Suprapubic skin (tissue), 4 donors: ENCODE data around the gene PCID2.

Source experiments
- CTCF ChIP-seq, 2 donors: fragments of 200-600 bp in 1 of 2; fragments of 450-650 bp in 1 of 2; sonication (generic) in 1 of 2; IDR thresholded peaks; one replicate each; pipeline ENCODE4 v1.5.1; 2016 to 2019; ENCODE audit warnings: antibody characterized with exemption in 2 of 2, mild to moderate bottlenecking in 1 of 2, moderate library complexity in 1 of 2
- EP300 ChIP-seq: sonication (generic); formaldehyde crosslinking; IDR thresholded peaks from one replicate; pipeline ENCODE4 v1.6.1; 2017; ENCODE audit warnings: antibody characterized with exemption
- POLR2A ChIP-seq, 2 donors: fragments of 450-650 bp; IDR thresholded peaks; one replicate each; pipeline ENCODE4 v1.6.1; 2017; ENCODE audit warnings: antibody characterized with exemption in 2 of 2, mild to moderate bottlenecking in 2 of 2, moderate library complexity in 2 of 2
- POLR2AphosphoS5 ChIP-seq, 3 donors: sonication (generic); formaldehyde crosslinking; IDR thresholded peaks; one replicate each; pipeline ENCODE4 v1.6.1; 2017; ENCODE audit warnings: antibody characterized with exemption in 3 of 3

DNA sequence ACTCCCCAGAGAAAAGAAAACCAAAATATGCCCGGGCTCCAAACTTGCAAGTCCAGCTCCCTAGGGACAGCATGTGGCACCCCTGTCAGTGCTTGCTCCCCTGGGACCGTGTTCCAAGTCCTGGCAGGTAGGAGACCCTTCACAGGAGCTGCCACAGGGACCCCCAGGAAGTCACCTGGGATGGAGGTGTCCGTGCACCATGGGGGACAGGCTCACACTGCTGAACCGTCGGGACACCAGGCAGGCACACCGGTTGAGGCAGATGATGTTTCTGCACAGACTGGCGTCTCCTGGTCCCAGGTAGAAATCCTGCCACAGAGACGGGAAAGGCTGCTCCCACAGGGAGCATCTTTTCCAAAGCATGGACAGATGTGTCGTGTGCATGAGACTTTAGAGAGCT, 61.7 kb downstream of the PCID2 start:
- TF ChIP-seq CTCF (IDR thresholded peaks at IDR 0.05): no peak
- no peak for TF ChIP-seq EP300
- TF ChIP-seq POLR2AphosphoS5 (IDR thresholded peaks at IDR 0.05): no peak
- no peak for TF ChIP-seq POLR2A (IDR thresholded peaks at IDR 0.05)
